H9 (cell line): ENCODE results near the gene TMEM245. TPM values are rescaled to one million over a fixed set of nuclear protein-coding genes. Genes with fewer than 3 reads are reported as not detected.

Source experiments
- DNase-seq: peaks from one replicate; pipeline ENCODE4 v3.0.0-alpha.2; 2017
- H2AFZ ChIP-seq: one replicate; pipeline ENCODE4 v1.6.1; 2013; ENCODE audit warnings: mild to moderate bottlenecking, low read length, control low read depth, moderate library complexity
- H2AK5ac ChIP-seq: 2 replicates; pipeline ENCODE4 v1.6.1; 2013; ENCODE audit warnings: low read length, control low read depth, mixed read lengths; ENCODE audit not compliant: insufficient read length
- H2BK120ac ChIP-seq: one replicate; pipeline ENCODE4 v1.6.1; 2013; ENCODE audit warnings: low read depth, mild to moderate bottlenecking, low read length, control low read depth, inconsistent platforms; ENCODE audit not compliant: poor library complexity, severe bottlenecking
- H2BK12ac ChIP-seq: 2 replicates; pipeline ENCODE4 v1.6.1; 2013; ENCODE audit warnings: low read length, control low read depth, mixed read lengths, low read depth; ENCODE audit not compliant: insufficient read length
- H2BK15ac ChIP-seq: 2 replicates; pipeline ENCODE4 v1.6.1; 2013; ENCODE audit warnings: low read depth, low read length, control low read depth
- H2BK20ac ChIP-seq: one replicate; pipeline ENCODE4 v1.6.1; 2013; ENCODE audit warnings: low read depth, mild to moderate bottlenecking, low read length, control low read depth, inconsistent platforms; ENCODE audit not compliant: poor library complexity, severe bottlenecking
- H2BK5ac ChIP-seq: 2 replicates; pipeline ENCODE4 v1.6.1; 2013; ENCODE audit warnings: low read length, control low read depth, mixed read lengths; ENCODE audit not compliant: insufficient read length
- H3K14ac ChIP-seq: 2 replicates; pipeline ENCODE4 v1.6.1; 2013; ENCODE audit warnings: low read length, control low read depth; ENCODE audit not compliant: insufficient read depth
- H3K18ac ChIP-seq: 2 replicates; pipeline ENCODE4 v1.6.1; 2013; ENCODE audit warnings: low read depth, mild to moderate bottlenecking, mixed read lengths, low read length, control low read depth; ENCODE audit not compliant: insufficient read length
- H3K23ac ChIP-seq: 2 replicates; pipeline ENCODE4 v1.6.1; 2013; ENCODE audit warnings: low read length, control low read depth, mixed read lengths, low read depth; ENCODE audit not compliant: insufficient read length
- H3K23me2 ChIP-seq: 2 replicates; pipeline ENCODE4 v1.6.1; 2013; ENCODE audit warnings: low read depth, mild to moderate bottlenecking, mixed read lengths, low read length, control low read depth; ENCODE audit not compliant: insufficient read length, poor library complexity, severe bottlenecking
- H3K27ac ChIP-seq: 2 replicates; pipeline ENCODE4 v1.5.1; 2013; ENCODE audit warnings: low read length, control low read depth, mixed read lengths, low read depth; ENCODE audit not compliant: insufficient read length
- H3K27me3 ChIP-seq: 2 replicates; pipeline ENCODE4 v1.6.1; 2013; ENCODE audit warnings: low read length, control low read depth, inconsistent platforms; ENCODE audit not compliant: insufficient read depth
- H3K4ac ChIP-seq: 2 replicates; pipeline ENCODE4 v1.6.1; 2013; ENCODE audit warnings: low read depth, mild to moderate bottlenecking, control low read depth, inconsistent platforms, low read length, moderate library complexity
- H3K4me1 ChIP-seq: 2 replicates; pipeline ENCODE4 v1.6.1; 2013; ENCODE audit warnings: low read length, control low read depth, inconsistent platforms; ENCODE audit not compliant: insufficient read depth
- H3K4me2 ChIP-seq: 2 replicates; pipeline ENCODE4 v1.6.1; 2013; ENCODE audit warnings: low read length, control low read depth, mixed read lengths; ENCODE audit not compliant: insufficient read length, insufficient read depth
- H3K56ac ChIP-seq: 2 replicates; pipeline ENCODE4 v1.6.1; 2013; ENCODE audit warnings: low read depth, mild to moderate bottlenecking, mixed read lengths, low read length, control low read depth; ENCODE audit not compliant: insufficient read length
- H3K79me1 ChIP-seq: 2 replicates; pipeline ENCODE4 v1.6.1; 2013; ENCODE audit warnings: low read depth, mild to moderate bottlenecking, moderate library complexity, low read length, control low read depth, inconsistent platforms; ENCODE audit not compliant: insufficient read depth, poor library complexity, severe bottlenecking
- H3K79me2 ChIP-seq: 2 replicates; pipeline ENCODE4 v1.6.1; 2013; ENCODE audit warnings: low read length, control low read depth, inconsistent platforms; ENCODE audit not compliant: insufficient read depth
- H3K9ac ChIP-seq: 2 replicates; pipeline ENCODE4 v1.6.1; 2013; ENCODE audit warnings: low read length, control low read depth, mixed read lengths; ENCODE audit not compliant: insufficient read length; ENCODE audit errors: extremely low read depth
- H3K9me3 ChIP-seq: one replicate; pipeline ENCODE4 v1.6.1; 2013; ENCODE audit warnings: low read depth, low read length, inconsistent platforms; ENCODE audit not compliant: control insufficient read depth
- H3T11ph ChIP-seq: one replicate; pipeline ENCODE4 v1.6.1; 2013; ENCODE audit warnings: mild to moderate bottlenecking, low read length, control low read depth, inconsistent platforms
- H4K20me1 ChIP-seq: one replicate; pipeline ENCODE4 v1.6.1; 2013; ENCODE audit not compliant: control insufficient read depth, insufficient read length, insufficient read depth
- H4K5ac ChIP-seq: 2 replicates; pipeline ENCODE4 v1.6.1; 2013; ENCODE audit warnings: low read depth, mild to moderate bottlenecking, mixed read lengths, low read length, control low read depth; ENCODE audit not compliant: insufficient read length
- H4K8ac ChIP-seq: replicated peaks from 2 replicates; pipeline ENCODE4 v1.6.1; 2013; ENCODE audit warnings: low read length, control low read depth, mixed read lengths, low read depth; ENCODE audit not compliant: insufficient read length
- H4K91ac ChIP-seq: 2 replicates; pipeline ENCODE4 v1.6.1; 2013; ENCODE audit warnings: low read depth, mild to moderate bottlenecking, moderate library complexity, mixed read lengths, low read length, control low read depth; ENCODE audit not compliant: insufficient read length
- H3K27ac Mint-ChIP-seq, 3 experiments: 2 replicates in 2 of 3; 3 replicates in 1 of 3; pipeline ENCODE4 v1.8.0; 2020 to 2021; ENCODE audit warnings: mixed read lengths in 3 of 3, mild to moderate bottlenecking in 1 of 3, moderate library complexity in 1 of 3
- H3K27me3 Mint-ChIP-seq: 2 replicates; pipeline ENCODE4 v1.8.0; 2021; ENCODE audit warnings: low read depth, mild to moderate bottlenecking, moderate library complexity, mixed read lengths
- H3K36me3 Mint-ChIP-seq, 3 experiments: 2 replicates in 2 of 3; 3 replicates in 1 of 3; pipeline ENCODE4 v1.8.0; 2020 to 2021; ENCODE audit warnings: low read depth in 3 of 3, mixed read lengths in 3 of 3; ENCODE audit not compliant: insufficient read depth in 1 of 3
- H3K4me1 Mint-ChIP-seq, 2 experiments: 2 replicates each; pipeline ENCODE4 v1.8.0; 2020; ENCODE audit warnings: mixed read lengths in 2 of 2
- H3K4me3 Mint-ChIP-seq, 2 experiments: 2 replicates in 1 of 2; 3 replicates in 1 of 2; pipeline ENCODE4 v1.8.0; 2020 to 2021; ENCODE audit warnings: mild to moderate bottlenecking in 2 of 2, mixed read lengths in 2 of 2, moderate library complexity in 1 of 2
- H3K9me3 Mint-ChIP-seq, 2 experiments: 2 replicates in 1 of 2; 3 replicates in 1 of 2; pipeline ENCODE4 v1.8.0; 2020; ENCODE audit warnings: mild to moderate bottlenecking in 2 of 2, mixed read lengths in 2 of 2, moderate library complexity in 1 of 2
- WGBS: extraction: QIAGEN DNeasy Blood & Tissue Kit; methylation state at CpG from one replicate; pipeline ENCODE4 v1.1.7; 2013; ENCODE audit warnings: missing lambda C conversion rate, low lambda C conversion rate, mixed read lengths; ENCODE audit not compliant: insufficient read length; ENCODE audit errors: extremely low coverage; 5-methylcytosine and 5-hydroxymethylcytosine counted together
- total RNA-seq: library from RNA; stranded (reverse); gene quantifications from 2 replicates; pipeline ENCODE4 v1.2.1, GENCODE V29; 2021
- TF ChIP-seq, protein P1 (sequence below): fragments of 200-600 bp; sonication (generic); conservative IDR thresholded peaks from 3 replicates; pipeline ENCODE4 v1.8.0; 2021; ENCODE audit warnings: antibody characterized with exemption, mild to moderate bottlenecking

The TMEM245 gene
- total RNA-seq, 1 experiment from 2014 or later = 37.9 TPM

- Histone ChIP-seq H2AFZ (no peak overlapping the region), H3K27ac (no peak overlapping the region), H3K56ac (no peak overlapping the region), H2BK5ac (no peak overlapping the region), H3K4ac (no peak overlapping the region), H2BK20ac (no peak overlapping the region), H3K23me2 (no peaks in the 10 kb centered on the region), H3K79me2 (no peaks in the 10 kb centered on the region), H3K79me1 (no peaks in the 10 kb centered on the region), H4K8ac (no peak overlapping the region), H4K20me1 (no peaks in the 10 kb centered on the region), H2BK120ac (no peak overlapping the region), H3K9me3 (no peaks in the 10 kb centered on the region), H3K27me3 (no peaks in the 10 kb centered on the region), H3T11ph (no peak overlapping the region), H3K4me1 (no peaks in the 10 kb centered on the region), H4K91ac (no peak overlapping the region), H3K18ac (no peak overlapping the region), H2BK15ac (no peak overlapping the region), H3K23ac (no peak overlapping the region), H3K9ac (no peak overlapping the region), H2BK12ac (no peak overlapping the region), H4K5ac (no peak overlapping the region), H3K14ac (no peak overlapping the region), H2AK5ac (no peak overlapping the region), H3K4me2 (no peak overlapping the region)
- Mint-ChIP-seq H3K27me3 (no peaks in the 10 kb centered on the region), H3K4me3 (no peak overlapping the region), H3K27ac (peak overlapping the region in 2 of 3 experiments; percentile 2 to 6; a peak in 2 of 7 replicates), H3K9me3 (no peaks in the 10 kb centered on the region), H3K36me3 (peaks cover 10 to 53% (median 29%) of the 10 kb centered on the region in 3 experiments; a peak in 6 of 7 replicates), H3K4me1 (no peaks in the 10 kb centered on the region)
- DNase-seq = no peak
- no CpG with 5 or more reads among the region's 7 CpGs for WGBS
- TF ChIP-seq, protein P1, sequence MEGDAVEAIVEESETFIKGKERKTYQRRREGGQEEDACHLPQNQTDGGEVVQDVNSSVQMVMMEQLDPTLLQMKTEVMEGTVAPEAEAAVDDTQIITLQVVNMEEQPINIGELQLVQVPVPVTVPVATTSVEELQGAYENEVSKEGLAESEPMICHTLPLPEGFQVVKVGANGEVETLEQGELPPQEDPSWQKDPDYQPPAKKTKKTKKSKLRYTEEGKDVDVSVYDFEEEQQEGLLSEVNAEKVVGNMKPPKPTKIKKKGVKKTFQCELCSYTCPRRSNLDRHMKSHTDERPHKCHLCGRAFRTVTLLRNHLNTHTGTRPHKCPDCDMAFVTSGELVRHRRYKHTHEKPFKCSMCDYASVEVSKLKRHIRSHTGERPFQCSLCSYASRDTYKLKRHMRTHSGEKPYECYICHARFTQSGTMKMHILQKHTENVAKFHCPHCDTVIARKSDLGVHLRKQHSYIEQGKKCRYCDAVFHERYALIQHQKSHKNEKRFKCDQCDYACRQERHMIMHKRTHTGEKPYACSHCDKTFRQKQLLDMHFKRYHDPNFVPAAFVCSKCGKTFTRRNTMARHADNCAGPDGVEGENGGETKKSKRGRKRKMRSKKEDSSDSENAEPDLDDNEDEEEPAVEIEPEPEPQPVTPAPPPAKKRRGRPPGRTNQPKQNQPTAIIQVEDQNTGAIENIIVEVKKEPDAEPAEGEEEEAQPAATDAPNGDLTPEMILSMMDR = no peak
Measured at GRCh38 chr9:109074236-109074889, 45.4 kb downstream of the TMEM245 start.
